ENCODE results near the gene LONRF3. TPM values are rescaled to one million over a fixed set of nuclear protein-coding genes. Genes with fewer than 3 reads are reported as not detected.

Gene LONRF3
- total RNA-seq, 2 experiments from 2014 or later = 5.0 to 5.4 TPM

- no peaks in the 10 kb centered on the region for H3K27me3 Mint-ChIP-seq (ENCODE audit: low read depth)
- H3K9me3 Mint-ChIP-seq = no peaks in the 10 kb centered on the region
- CTCF ChIA-PET = interaction anchor here (1.1 kb wide), 1 partner anchor 215 kb away, joined by 3 read pairs; no protein-coding TSS in a partner anchor
- intact Hi-C loops (cut with micrococcal nuclease) = no loop called here
- no peak for DNase-seq
- no peak overlapping the region for H3K27ac Mint-ChIP-seq
- H3K36me3 Mint-ChIP-seq (ENCODE audit: low read depth) = no peaks in the 10 kb centered on the region
- H3K4me3 Mint-ChIP-seq = no peak overlapping the region
- H3K4me1 Mint-ChIP-seq (ENCODE audit: low read depth) = no peaks in the 10 kb centered on the region
Measured at GRCh38 chrX:119062750-119063374, 88.4 kb downstream of the LONRF3 start.

- CTCF ChIA-PET = no interaction called here
- DNase-seq = no peak
- intact Hi-C loops (cut with micrococcal nuclease) = no loop called here
Measured at GRCh38 chrX:119063428-119063827, 89.0 kb downstream of the LONRF3 start.

GRCh38 chrX:119067023-119067739 lies 92.8 kb downstream of the LONRF3 start:
- CTCF ChIA-PET = interaction anchor here (0.6 to 3.8 kb wide), 23 partner anchors 11 to 568 kb away, joined by 3 to 20 read pairs (median 3); no protein-coding TSS in a partner anchor
- no peaks in the 10 kb centered on the region for H3K27me3 Mint-ChIP-seq (ENCODE audit: low read depth)
- no peaks in the 10 kb centered on the region for H3K4me1 Mint-ChIP-seq (ENCODE audit: low read depth)

More at GRCh38 chrX:119063428-119063827, 89.0 kb downstream of the LONRF3 start:
- no peak overlapping the region for H3K27ac Mint-ChIP-seq
- no peaks in the 10 kb centered on the region for H3K27me3 Mint-ChIP-seq (ENCODE audit: low read depth)
- H3K9me3 Mint-ChIP-seq = no peaks in the 10 kb centered on the region
- H3K36me3 Mint-ChIP-seq (ENCODE audit: low read depth) = no peaks in the 10 kb centered on the region
- H3K4me1 Mint-ChIP-seq (ENCODE audit: low read depth) = no peaks in the 10 kb centered on the region
- no peak overlapping the region for H3K4me3 Mint-ChIP-seq

More at GRCh38 chrX:119067023-119067739, 92.8 kb downstream of the LONRF3 start:
- Mint-ChIP-seq H3K27ac (no peak overlapping the region), H3K9me3 (no peaks in the 10 kb centered on the region), H3K36me3 (ENCODE audit: low read depth) (no peaks in the 10 kb centered on the region), H3K4me3 (no peak overlapping the region)
- DNase-seq = peak; percentile 72
- intact Hi-C loops (cut with micrococcal nuclease) = loop anchor here (1.0 to 2.0 kb wide), 3 partner anchors 52 to 220 kb away; no protein-coding TSS in a partner anchor

Other genes starting within 250 kb of the LONRF3 start
- 1 to 10 TPM; 1.8 to 1.9 TPM for gene IL13RA1, start 247.0 kb upstream of the LONRF3 start, total RNA-seq
- gene ZCCHC12, start 150.8 kb upstream of the LONRF3 start, total RNA-seq = under 1 TPM; 0.14 to 0.25 TPM
- gene CT47C1, start 98.4 kb downstream of the LONRF3 start, total RNA-seq = not detected
- gene KIAA1210, start 153.2 kb downstream of the LONRF3 start, total RNA-seq = not detected